ENCODE results near the gene ADCY1.

Gene ADCY1

GRCh38 chr7:45646207-45646821 lies 72.1 kb downstream of the ADCY1 start:
- no peaks in the 10 kb centered on the region for H3K27me3 ChIP-seq (ENCODE audit: insufficient read depth, low read length, poor library complexity)
- no peaks in the 10 kb centered on the region for H3K79me2 ChIP-seq (ENCODE audit: control insufficient read depth, insufficient read depth, low read length)
- H2AK5ac ChIP-seq (ENCODE audit: low read length): no peak overlapping the region
- no peak overlapping the region for H3K27ac ChIP-seq (ENCODE audit: low read depth, low read length)
- H3K4me3 ChIP-seq (ENCODE audit: low read length): no peak overlapping the region
- no peak overlapping the region for H3K9ac ChIP-seq (ENCODE audit: low read length)
- no peak overlapping the region for H3K18ac ChIP-seq (ENCODE audit: low read length)
- no peaks in the 10 kb centered on the region for H3K79me1 ChIP-seq (ENCODE audit: low read length)
- no peak overlapping the region for H3K23ac ChIP-seq (ENCODE audit: low read length)
- no peak overlapping the region for H4K8ac ChIP-seq (ENCODE audit: low read depth, low read length)
- H3K36me3 ChIP-seq (ENCODE audit: control insufficient read depth, insufficient read depth, low read length): no peaks in the 10 kb centered on the region
- H2BK15ac ChIP-seq (replicated peaks; ENCODE audit: low read depth): no peak overlapping the region
- H3K4me2 ChIP-seq (ENCODE audit: low read length): no peak overlapping the region
- H2BK120ac ChIP-seq (ENCODE audit: low read depth, low read length): no peak overlapping the region
- no CpG with 5 or more reads among the region's 6 CpGs for WGBS (ENCODE audit: extremely low coverage, insufficient coverage, low lambda C conversion rate)
- H3K4me1 ChIP-seq (ENCODE audit: control insufficient read depth, low read depth, low read length): peaks cover 6% of the 10 kb centered on the region
- H3K56ac ChIP-seq (ENCODE audit: low read length): no peak overlapping the region
- no peak for DNase-seq
- H2BK5ac ChIP-seq (ENCODE audit: low read length): no peak overlapping the region
- H3K4ac ChIP-seq (ENCODE audit: low read depth, low read length): no peak overlapping the region
- H4K5ac ChIP-seq (ENCODE audit: low read length): no peak overlapping the region

- Histone ChIP-seq H2BK120ac (ENCODE audit: low read depth, low read length) (no peak overlapping the region), H3K79me2 (ENCODE audit: control insufficient read depth, insufficient read depth, low read length) (no peaks in the 10 kb centered on the region), H3K27me3 (ENCODE audit: insufficient read depth, low read length, poor library complexity) (no peaks in the 10 kb centered on the region), H4K5ac (ENCODE audit: low read length) (no peak overlapping the region), H3K36me3 (ENCODE audit: control insufficient read depth, insufficient read depth, low read length) (no peaks in the 10 kb centered on the region), H3K9ac (ENCODE audit: low read length) (no peak overlapping the region), H3K23ac (ENCODE audit: low read length) (no peak overlapping the region), H3K56ac (ENCODE audit: low read length) (no peak overlapping the region), H3K4me2 (ENCODE audit: low read length) (no peak overlapping the region), H3K4me3 (ENCODE audit: low read length) (no peak overlapping the region), H3K4ac (ENCODE audit: low read depth, low read length) (no peak overlapping the region), H2BK15ac (replicated peaks; ENCODE audit: low read depth) (no peak overlapping the region), H3K18ac (ENCODE audit: low read length) (no peak overlapping the region), H3K4me1 (ENCODE audit: control insufficient read depth, low read depth, low read length) (peaks cover 4% of the 10 kb centered on the region), H2BK5ac (ENCODE audit: low read length) (no peak overlapping the region), H3K27ac (ENCODE audit: low read depth, low read length) (no peak overlapping the region), H3K79me1 (ENCODE audit: low read length) (no peaks in the 10 kb centered on the region), H2AK5ac (ENCODE audit: low read length) (no peak overlapping the region), H4K8ac (ENCODE audit: low read depth, low read length) (no peak overlapping the region)
- no CpG with 5 or more reads among the region's 12 CpGs for WGBS (ENCODE audit: extremely low coverage, insufficient coverage, low lambda C conversion rate)
- no peak for DNase-seq
These were observed 73.0 kb downstream of the ADCY1 start for GRCh38 chr7:45646996-45647825.

DNA sequence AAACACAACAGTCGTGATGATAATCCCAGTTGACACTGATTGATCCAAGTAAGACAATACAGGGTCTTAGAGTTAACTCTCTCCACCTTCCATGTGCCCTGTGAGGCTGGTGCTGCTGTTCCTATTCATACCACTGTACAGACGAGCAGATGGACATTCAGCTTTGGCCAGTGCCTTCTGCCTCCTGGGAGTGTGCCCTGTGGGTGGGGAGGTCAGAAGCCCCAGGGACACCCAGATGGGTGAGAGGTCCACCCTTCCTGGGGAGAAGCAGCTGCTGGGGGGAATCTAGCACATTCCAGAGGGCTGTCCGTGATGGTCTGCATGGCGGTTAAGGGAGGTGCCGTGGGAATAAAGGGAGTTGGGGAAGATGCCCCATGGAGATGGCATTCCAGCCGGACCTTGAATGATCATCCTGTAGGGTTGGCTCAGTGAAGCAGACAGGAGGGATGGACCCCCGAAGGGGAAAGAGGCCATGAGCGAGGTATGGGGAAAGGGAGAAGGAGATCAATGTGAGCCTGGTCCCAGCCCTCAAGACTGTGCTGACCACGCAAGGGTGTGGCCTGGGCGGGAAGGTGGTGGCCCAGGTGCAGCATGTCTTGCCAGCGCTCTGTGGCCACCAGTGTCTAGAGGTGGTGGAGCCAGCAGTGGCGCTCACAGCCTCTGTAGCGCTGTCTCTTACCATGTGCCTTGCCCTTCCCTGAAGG lies 74.0 kb downstream of the ADCY1 start:
- H3K23ac ChIP-seq (ENCODE audit: low read length): no peak overlapping the region
- no peak overlapping the region for H4K8ac ChIP-seq (ENCODE audit: low read depth, low read length)

DNA sequence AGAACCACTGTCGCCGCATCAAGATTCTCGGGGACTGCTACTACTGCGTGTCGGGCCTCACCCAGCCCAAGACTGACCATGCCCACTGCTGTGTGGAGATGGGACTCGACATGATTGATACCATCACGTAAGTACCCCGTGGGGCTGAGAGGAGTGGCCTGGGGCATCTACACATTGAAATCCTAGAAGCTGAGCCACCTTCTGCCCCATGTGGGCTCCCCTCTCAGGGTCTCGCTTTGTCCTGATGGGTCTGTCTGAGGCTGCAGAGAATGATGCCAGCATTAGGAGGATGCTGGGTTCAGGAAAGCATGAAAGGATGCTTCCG lies 74.5 kb downstream of the ADCY1 start:
- Histone ChIP-seq H3K9ac (ENCODE audit: low read length) (no peak overlapping the region), H3K36me3 (ENCODE audit: control insufficient read depth, insufficient read depth, low read length) (no peaks in the 10 kb centered on the region), H3K27ac (ENCODE audit: low read depth, low read length) (no peak overlapping the region), H3K79me1 (ENCODE audit: low read length) (no peaks in the 10 kb centered on the region), H3K23ac (ENCODE audit: low read length) (no peak overlapping the region), H2BK120ac (ENCODE audit: low read depth, low read length) (no peak overlapping the region), H3K79me2 (ENCODE audit: control insufficient read depth, insufficient read depth, low read length) (no peaks in the 10 kb centered on the region), H3K4ac (ENCODE audit: low read depth, low read length) (no peak overlapping the region), H2BK5ac (ENCODE audit: low read length) (no peak overlapping the region), H2BK15ac (replicated peaks; ENCODE audit: low read depth) (no peak overlapping the region), H3K4me2 (ENCODE audit: low read length) (no peak overlapping the region), H2AK5ac (ENCODE audit: low read length) (no peak overlapping the region), H3K4me1 (ENCODE audit: control insufficient read depth, low read depth, low read length) (no peaks in the 10 kb centered on the region), H4K8ac (ENCODE audit: low read depth, low read length) (no peak overlapping the region), H3K4me3 (ENCODE audit: low read length) (no peak overlapping the region), H3K56ac (ENCODE audit: low read length) (no peak overlapping the region), H3K27me3 (ENCODE audit: insufficient read depth, low read length, poor library complexity) (no peaks in the 10 kb centered on the region), H4K5ac (ENCODE audit: low read length) (no peak overlapping the region), H3K18ac (ENCODE audit: low read length) (no peak overlapping the region)
- DNase-seq: no peak
- WGBS (ENCODE audit: extremely low coverage, insufficient coverage, low lambda C conversion rate): no CpG with 5 or more reads among the region's 10 CpGs

More for the DNA sequence above, 74.0 kb downstream of the ADCY1 start:
- H2AK5ac ChIP-seq (ENCODE audit: low read length): no peak overlapping the region
- no peaks in the 10 kb centered on the region for H3K27me3 ChIP-seq (ENCODE audit: insufficient read depth, low read length, poor library complexity)
- no peak overlapping the region for H3K27ac ChIP-seq (ENCODE audit: low read depth, low read length)
- H2BK5ac ChIP-seq (ENCODE audit: low read length): no peak overlapping the region
- H2BK120ac ChIP-seq (ENCODE audit: low read depth, low read length): no peak overlapping the region
- H3K36me3 ChIP-seq (ENCODE audit: control insufficient read depth, insufficient read depth, low read length): no peaks in the 10 kb centered on the region
- H3K9ac ChIP-seq (ENCODE audit: low read length): no peak overlapping the region
- no peaks in the 10 kb centered on the region for H3K79me1 ChIP-seq (ENCODE audit: low read length)
- H3K4me1 ChIP-seq (ENCODE audit: control insufficient read depth, low read depth, low read length): no peaks in the 10 kb centered on the region
- no peak overlapping the region for H3K18ac ChIP-seq (ENCODE audit: low read length)
- H3K4me2 ChIP-seq (ENCODE audit: low read length): no peak overlapping the region
- WGBS (ENCODE audit: extremely low coverage, insufficient coverage, low lambda C conversion rate): no CpG with 5 or more reads among the region's 13 CpGs
- H3K4me3 ChIP-seq (ENCODE audit: low read length): no peak overlapping the region
- no peak overlapping the region for H3K4ac ChIP-seq (ENCODE audit: low read depth, low read length)
- no peaks in the 10 kb centered on the region for H3K79me2 ChIP-seq (ENCODE audit: control insufficient read depth, insufficient read depth, low read length)
- H4K5ac ChIP-seq (ENCODE audit: low read length): no peak overlapping the region
- H2BK15ac ChIP-seq (replicated peaks; ENCODE audit: low read depth): no peak overlapping the region
- no peak overlapping the region for H3K56ac ChIP-seq (ENCODE audit: low read length)
- DNase-seq: no peak

DNA sequence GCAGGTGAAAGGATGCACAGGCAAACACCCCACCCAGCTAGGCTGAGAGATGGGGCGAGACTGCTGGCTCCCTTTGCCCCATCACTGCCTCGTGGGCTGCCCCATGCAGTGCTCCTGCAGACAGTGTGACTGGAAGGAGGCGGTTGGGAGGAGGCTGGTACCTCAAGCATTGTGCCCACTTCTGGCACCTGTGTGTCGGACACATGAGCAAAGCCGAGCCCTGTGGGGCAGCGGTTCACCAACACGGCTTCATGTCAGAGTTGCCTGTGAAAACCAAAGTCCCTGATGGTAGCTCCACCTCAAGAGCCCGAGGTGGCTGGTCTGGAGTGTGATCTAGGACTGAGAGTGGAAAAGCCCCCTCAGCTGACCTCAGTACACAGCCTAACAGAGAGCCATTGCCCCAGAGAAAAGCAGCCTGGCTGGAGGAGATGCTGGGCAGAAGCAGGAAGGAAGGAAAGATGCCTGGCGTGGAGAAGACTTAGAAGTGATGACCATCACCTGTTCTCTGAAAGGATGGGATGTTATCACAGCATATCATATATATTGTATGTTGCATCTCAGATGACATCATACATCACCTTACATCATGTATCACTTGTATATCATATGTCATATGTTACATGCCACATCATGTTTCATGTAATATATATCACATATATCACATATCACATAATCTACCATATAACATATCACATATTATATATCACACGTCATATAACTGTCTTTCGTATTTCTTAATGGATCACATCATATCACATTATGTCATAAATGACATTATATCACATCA lies 75.6 kb downstream of the ADCY1 start:
- Histone ChIP-seq H3K9ac (ENCODE audit: low read length) (no peak overlapping the region), H3K27ac (ENCODE audit: low read depth, low read length) (no peak overlapping the region), H3K56ac (ENCODE audit: low read length) (no peak overlapping the region), H3K79me2 (ENCODE audit: control insufficient read depth, insufficient read depth, low read length) (no peaks in the 10 kb centered on the region), H3K27me3 (ENCODE audit: insufficient read depth, low read length, poor library complexity) (no peaks in the 10 kb centered on the region), H3K4ac (ENCODE audit: low read depth, low read length) (no peak overlapping the region), H4K5ac (ENCODE audit: low read length) (no peak overlapping the region), H2AK5ac (ENCODE audit: low read length) (no peak overlapping the region), H2BK120ac (ENCODE audit: low read depth, low read length) (no peak overlapping the region), H3K36me3 (ENCODE audit: control insufficient read depth, insufficient read depth, low read length) (no peaks in the 10 kb centered on the region), H3K18ac (ENCODE audit: low read length) (no peak overlapping the region), H3K79me1 (ENCODE audit: low read length) (no peaks in the 10 kb centered on the region), H3K23ac (ENCODE audit: low read length) (no peak overlapping the region), H3K4me2 (ENCODE audit: low read length) (no peak overlapping the region), H3K4me3 (ENCODE audit: low read length) (no peak overlapping the region), H4K8ac (ENCODE audit: low read depth, low read length) (no peak overlapping the region), H2BK15ac (replicated peaks; ENCODE audit: low read depth) (no peak overlapping the region), H3K4me1 (ENCODE audit: control insufficient read depth, low read depth, low read length) (no peaks in the 10 kb centered on the region), H2BK5ac (ENCODE audit: low read length) (no peak overlapping the region)
- 100% methylated on average over 2 of the region's 11 CpGs for WGBS (ENCODE audit: extremely low coverage, insufficient coverage, low lambda C conversion rate)
- no peak for DNase-seq

All from mesendoderm (in vitro differentiated cells).